ENCODE measurements around the gene PHKB. TPM values are rescaled to one million over a fixed set of nuclear protein-coding genes. Genes with fewer than 3 reads are reported as not detected.
"Not testable (repeated sequence)": the region's sequence is repeated elsewhere in the genome, so short reads cannot be mapped to it uniquely, and the experiment has no call there.

The PHKB gene
- total and polyA plus RNA-seq, 7 experiments from 2014 or later, result 23.9 to 82.9 (median 48.9) TPM

DNA sequence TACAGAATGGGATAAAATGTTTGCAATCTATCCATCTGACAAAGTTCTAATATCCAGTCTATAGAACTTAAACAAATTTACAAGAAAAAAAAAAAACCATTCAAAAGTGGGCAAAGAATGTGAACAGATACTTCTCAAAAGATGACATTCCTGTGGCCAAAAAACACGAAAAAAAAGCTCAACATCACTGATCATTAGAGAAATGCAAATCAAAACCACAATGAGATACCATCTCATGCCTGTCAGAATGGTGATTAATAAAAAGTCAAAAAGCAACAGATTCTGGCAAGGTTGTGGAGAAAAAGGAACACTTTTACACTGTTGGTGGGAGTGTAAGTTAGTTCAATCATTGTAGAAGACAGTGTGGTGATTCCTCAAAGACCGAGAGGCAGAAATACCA is 26.9 kb upstream of the PHKB start:
- H3K4me3 Mint-ChIP-seq; H3K9me3 Mint-ChIP-seq; H3K27me3 Mint-ChIP-seq; H3K36me3 ChIP-seq (ENCODE audit: control insufficient read depth in 2 of 3, insufficient read depth in 3 of 3, low read length in 3 of 3); ATAC-seq; intact Hi-C loops (cut with micrococcal nuclease); H3K4me1 ChIP-seq (ENCODE audit: control insufficient read depth in 2 of 2, insufficient read depth in 2 of 2, low read length in 2 of 2); H3K27ac Mint-ChIP-seq; CTCF ChIA-PET; H3K9me3 ChIP-seq (ENCODE audit: control insufficient read depth in 2 of 3, low read length in 3 of 3); DNase-seq; H3K27me3 ChIP-seq (ENCODE audit: control insufficient read depth in 2 of 2, insufficient read depth in 2 of 2, low read length in 2 of 2); H3K4me3 ChIP-seq (ENCODE audit: low read length); POLR2A ChIA-PET; H3K27ac ChIP-seq (ENCODE audit: low read depth, low read length): not testable (repeated sequence)
- Mint-ChIP-seq H3K4me1 (peaks cover 3 to 32% (median 17%) of the 10 kb centered on the region in 7 donors), H3K36me3 (peaks cover 11 to 57% (median 42%) of the 10 kb centered on the region in 5 donors)

DNA sequence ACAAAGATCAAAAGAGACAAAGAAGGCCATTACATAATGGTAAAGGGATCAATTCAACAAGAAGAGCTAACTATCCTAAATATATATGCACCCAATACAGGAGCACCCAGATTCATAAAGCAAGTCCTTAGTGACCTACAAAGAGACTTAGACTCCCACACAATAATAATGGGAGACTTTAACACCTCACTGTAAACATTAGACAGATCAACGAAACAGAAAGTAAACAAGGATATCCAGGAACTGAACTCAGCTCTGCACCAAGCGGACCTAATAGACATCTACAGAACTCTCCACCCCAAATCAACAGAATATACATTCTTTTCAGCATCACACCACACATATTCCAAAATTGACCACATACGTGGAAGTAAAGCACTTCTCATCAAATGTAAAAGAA is 21.1 kb upstream of the PHKB start:
- H3K36me3 ChIP-seq (ENCODE audit: control insufficient read depth in 2 of 3, insufficient read depth in 3 of 3, low read length in 3 of 3); H3K4me3 ChIP-seq (ENCODE audit: low read length); H3K27me3 Mint-ChIP-seq; H3K4me3 Mint-ChIP-seq; CTCF ChIA-PET; H3K27me3 ChIP-seq (ENCODE audit: control insufficient read depth in 2 of 2, insufficient read depth in 2 of 2, low read length in 2 of 2); intact Hi-C loops (cut with micrococcal nuclease); H3K9me3 ChIP-seq (ENCODE audit: control insufficient read depth in 2 of 3, low read length in 3 of 3); H3K27ac ChIP-seq (ENCODE audit: low read depth, low read length); H3K4me1 ChIP-seq (ENCODE audit: control insufficient read depth in 2 of 2, insufficient read depth in 2 of 2, low read length in 2 of 2); POLR2A ChIA-PET; H3K27ac Mint-ChIP-seq; DNase-seq; ATAC-seq: not testable (repeated sequence)
- H3K9me3 Mint-ChIP-seq, result peaks cover 0 to 23% (median 6%) of the 10 kb centered on the region in 11 donors
- peaks cover 26 to 66% (median 44%) of the 10 kb centered on the region in 5 donors for H3K36me3 Mint-ChIP-seq
- peaks cover 7 to 43% (median 38%) of the 10 kb centered on the region in 7 donors for H3K4me1 Mint-ChIP-seq

DNA sequence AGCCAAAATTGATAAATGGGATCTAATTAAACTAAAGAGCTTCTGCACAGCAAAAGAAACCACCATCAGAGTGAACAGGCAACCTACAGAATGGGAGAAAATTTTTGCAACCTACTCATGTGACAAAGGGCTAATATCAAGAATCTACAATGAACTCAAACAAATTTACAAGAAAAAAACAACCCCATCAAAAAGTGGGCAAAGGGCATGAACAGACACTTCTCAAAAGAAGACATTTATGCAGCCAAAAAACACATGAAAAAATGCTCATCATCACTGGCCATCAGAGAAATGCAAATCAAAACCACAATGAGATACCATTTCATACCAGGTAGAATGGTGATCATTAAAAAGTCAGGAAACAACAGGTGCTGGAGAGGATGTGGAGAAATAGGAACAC is 18.2 kb upstream of the PHKB start:
- H3K27ac Mint-ChIP-seq; H3K27ac ChIP-seq (ENCODE audit: low read depth, low read length); H3K36me3 ChIP-seq (ENCODE audit: control insufficient read depth in 2 of 3, insufficient read depth in 3 of 3, low read length in 3 of 3); CTCF ChIA-PET; H3K27me3 Mint-ChIP-seq; H3K9me3 ChIP-seq (ENCODE audit: control insufficient read depth in 2 of 3, low read length in 3 of 3); intact Hi-C loops (cut with micrococcal nuclease); H3K27me3 ChIP-seq (ENCODE audit: control insufficient read depth in 2 of 2, insufficient read depth in 2 of 2, low read length in 2 of 2); DNase-seq; ATAC-seq; H3K4me1 ChIP-seq (ENCODE audit: control insufficient read depth in 2 of 2, insufficient read depth in 2 of 2, low read length in 2 of 2); POLR2A ChIA-PET; H3K4me3 ChIP-seq (ENCODE audit: low read length): not testable (repeated sequence)
- Mint-ChIP-seq H3K4me1 (peaks cover 7 to 51% (median 32%) of the 10 kb centered on the region in 7 donors), H3K36me3 (peaks cover 21 to 73% (median 44%) of the 10 kb centered on the region in 5 donors), H3K9me3 (peaks cover 0 to 23% (median 6%) of the 10 kb centered on the region in 11 donors), H3K4me3 (peak overlapping the region in 1 of 10 donors; percentile 11)

- POLR2A ChIA-PET, result interaction anchor here (0.7 kb wide), 1 partner anchor 55 kb away, joined by 3 read pairs; no protein-coding TSS in a partner anchor
- no peak overlapping the region for H3K4me3 Mint-ChIP-seq
- H3K4me1 Mint-ChIP-seq, result peaks cover 2 to 44% (median 20%) of the 10 kb centered on the region in 7 donors
- Histone ChIP-seq H3K9me3 (ENCODE audit: control insufficient read depth in 2 of 3, low read length in 3 of 3) (no peaks in the 10 kb centered on the region), H3K4me1 (ENCODE audit: control insufficient read depth in 2 of 2, insufficient read depth in 2 of 2, low read length in 2 of 2) (no peaks in the 10 kb centered on the region), H3K36me3 (ENCODE audit: control insufficient read depth in 2 of 3, insufficient read depth in 3 of 3, low read length in 3 of 3) (peaks cover 7 to 21% (median 7%) of the 10 kb centered on the region in 3 experiments), H3K27ac (ENCODE audit: low read depth, low read length) (no peak overlapping the region), H3K4me3 (ENCODE audit: low read length) (no peak overlapping the region), H3K27me3 (ENCODE audit: control insufficient read depth in 2 of 2, insufficient read depth in 2 of 2, low read length in 2 of 2) (no peaks in the 10 kb centered on the region)
- intact Hi-C loops (cut with micrococcal nuclease), result no loop called here
- DNase-seq, result no peak
- CTCF ChIA-PET, result no interaction called here
- H3K36me3 Mint-ChIP-seq, result peaks cover 19 to 65% (median 31%) of the 10 kb centered on the region in 5 donors
- no peak for ATAC-seq
- no peaks in the 10 kb centered on the region for H3K27me3 Mint-ChIP-seq
- peaks cover 0 to 13% (median 5%) of the 10 kb centered on the region in 11 donors for H3K9me3 Mint-ChIP-seq
- peak overlapping the region in 1 of 9 donors; percentile 41 for H3K27ac Mint-ChIP-seq
Observed at GRCh38 chr16:47446431-47446830, 14.7 kb upstream of the PHKB start.

DNA sequence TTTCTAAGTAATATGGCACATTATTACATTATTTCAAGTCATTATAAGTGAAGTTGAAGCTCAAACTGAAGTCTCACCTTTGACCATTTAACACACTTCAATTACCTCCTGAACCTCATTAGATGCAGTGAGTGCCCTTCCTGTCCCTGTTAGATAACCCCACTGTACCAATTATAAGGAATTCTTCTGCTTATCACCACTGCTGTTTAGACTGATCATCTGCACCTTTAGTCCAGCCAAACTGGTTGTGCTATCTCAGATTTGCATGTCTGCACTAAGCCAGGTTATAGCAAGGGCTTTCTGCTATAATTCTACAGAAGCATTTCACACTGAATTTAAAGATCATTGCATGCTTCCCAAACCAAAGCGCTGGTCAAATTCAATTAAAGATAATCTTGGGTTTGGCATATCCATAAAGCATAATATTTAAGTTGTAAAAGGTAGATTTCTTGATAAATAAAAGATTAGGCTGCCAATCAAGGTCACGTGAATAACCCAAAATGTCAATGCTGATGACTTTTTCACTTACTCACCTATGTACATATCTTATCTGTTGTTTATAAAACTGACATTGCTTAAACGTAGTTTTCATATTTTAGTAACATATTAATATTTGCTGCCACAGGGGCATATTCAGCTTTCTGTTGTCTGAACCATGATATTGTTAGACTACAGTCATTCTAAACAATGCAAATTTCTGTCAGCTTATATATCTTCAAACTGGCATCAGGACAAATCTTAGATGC is 12.1 kb upstream of the PHKB start:
- Mint-ChIP-seq H3K36me3 (peaks cover 15 to 66% (median 44%) of the 10 kb centered on the region in 5 donors), H3K4me1 (peaks cover 2 to 37% (median 17%) of the 10 kb centered on the region in 7 donors), H3K27me3 (no peaks in the 10 kb centered on the region), H3K4me3 (no peak overlapping the region), H3K27ac (no peak overlapping the region), H3K9me3 (no peaks in the 10 kb centered on the region)
- H3K4me3 ChIP-seq (ENCODE audit: low read length), result no peak overlapping the region
- intact Hi-C loops (cut with micrococcal nuclease), result no loop called here
- no peak for ATAC-seq
- ChIA-PET CTCF (no interaction called here), POLR2A (interaction anchor here (1.0 kb wide), 1 partner anchor 12 kb away, joined by 3 read pairs; the partner anchor contains the start of genes ITFG1 and PHKB)
- no peak overlapping the region for H3K27ac ChIP-seq (ENCODE audit: low read depth, low read length)
- H3K4me1 ChIP-seq (ENCODE audit: control insufficient read depth in 2 of 2, insufficient read depth in 2 of 2, low read length in 2 of 2), result no peaks in the 10 kb centered on the region
- DNase-seq, result no peak
- H3K27me3 ChIP-seq (ENCODE audit: control insufficient read depth in 2 of 2, insufficient read depth in 2 of 2, low read length in 2 of 2), result no peaks in the 10 kb centered on the region
- H3K9me3 ChIP-seq (ENCODE audit: control insufficient read depth in 2 of 3, low read length in 3 of 3), result no peaks in the 10 kb centered on the region
- peaks cover 13 to 41% (median 13%) of the 10 kb centered on the region in 3 experiments for H3K36me3 ChIP-seq (ENCODE audit: control insufficient read depth in 2 of 3, insufficient read depth in 3 of 3, low read length in 3 of 3)

DNA sequence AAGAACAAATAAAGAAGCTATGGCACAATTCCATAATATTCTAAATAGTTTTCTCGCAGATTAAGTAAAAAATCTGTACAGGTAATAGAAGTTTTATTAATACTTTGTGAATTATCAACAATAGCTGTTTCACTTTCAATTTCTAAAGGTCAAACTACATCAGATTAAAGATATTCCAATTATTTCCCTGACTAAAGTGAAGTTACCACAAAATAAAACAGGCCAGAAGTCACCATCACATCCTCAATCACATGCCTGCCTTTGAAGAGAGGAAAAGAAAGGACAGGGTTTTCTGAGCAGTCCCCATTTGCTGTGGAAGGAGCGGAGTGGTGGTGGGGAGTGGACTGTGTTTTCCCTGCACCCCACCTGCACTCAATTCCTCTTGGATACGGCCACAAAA is 11.3 kb upstream of the PHKB start:
- CTCF ChIA-PET, result no interaction called here
- H3K36me3 Mint-ChIP-seq, result peaks cover 17 to 68% (median 44%) of the 10 kb centered on the region in 5 donors
- peaks cover 0 to under 1% of the 10 kb centered on the region in 2 donors for H3K4me1 ChIP-seq (ENCODE audit: control insufficient read depth in 2 of 2, insufficient read depth in 2 of 2, low read length in 2 of 2)
- no peak overlapping the region for H3K4me3 ChIP-seq (ENCODE audit: low read length)
- no peak for DNase-seq
- H3K4me3 Mint-ChIP-seq, result no peak overlapping the region
- H3K9me3 ChIP-seq (ENCODE audit: control insufficient read depth in 2 of 3, low read length in 3 of 3), result no peaks in the 10 kb centered on the region
- POLR2A ChIA-PET, result interaction anchor here (1.0 kb wide), 1 partner anchor 11 kb away, joined by 3 read pairs; the partner anchor contains the start of genes ITFG1 and PHKB
- H3K27ac Mint-ChIP-seq, result peak overlapping the region in 1 of 9 donors; percentile 58
- intact Hi-C loops (cut with micrococcal nuclease), result no loop called here
- no peaks in the 10 kb centered on the region for H3K9me3 Mint-ChIP-seq
- ATAC-seq, result no peak
- H3K27ac ChIP-seq (ENCODE audit: low read depth, low read length), result no peak overlapping the region
- H3K36me3 ChIP-seq (ENCODE audit: control insufficient read depth in 2 of 3, insufficient read depth in 3 of 3, low read length in 3 of 3), result peaks cover 13 to 41% (median 13%) of the 10 kb centered on the region in 3 experiments
- H3K27me3 Mint-ChIP-seq, result no peaks in the 10 kb centered on the region
- H3K27me3 ChIP-seq (ENCODE audit: control insufficient read depth in 2 of 2, insufficient read depth in 2 of 2, low read length in 2 of 2), result no peaks in the 10 kb centered on the region
- peaks cover 3 to 38% (median 20%) of the 10 kb centered on the region in 7 donors for H3K4me1 Mint-ChIP-seq
